GM12878 (cell line): ENCODE measurements around the gene SLC50A1.

ENCODE experiments used
- CEBPB ChIP-seq, 2 experiments: fragments of 150-350 bp in 1 of 2; IDR thresholded peaks; 2 replicates each; pipeline ENCODE4 v1.6.1; 2012 to 2014; ENCODE audit warnings: low read depth in 2 of 2, low read length in 2 of 2, borderline replicate concordance in 1 of 2, inconsistent platforms in 1 of 2
- EZH2 ChIP-seq: IDR thresholded peaks from 2 replicates; pipeline ENCODE4 v1.6.1; 2012; ENCODE audit warnings: low read depth, mild to moderate bottlenecking, control low read depth, inconsistent platforms, low read length, borderline replicate concordance; ENCODE audit not compliant: control insufficient read depth
- HCFC1 ChIP-seq: fragments of 150-350 bp; IDR thresholded peaks from 2 replicates; pipeline ENCODE4 v1.6.1; 2014; ENCODE audit warnings: low read length
- POLR2A ChIP-seq: IDR thresholded peaks from 2 replicates; pipeline ENCODE4 v1.6.1; 2011; ENCODE audit warnings: low read depth, mild to moderate bottlenecking, low read length
- REST ChIP-seq: IDR thresholded peaks from 2 replicates; pipeline ENCODE4 v1.6.1; 2012; ENCODE audit warnings: mild to moderate bottlenecking, low read depth, low read length
- SPI1 ChIP-seq: IDR thresholded peaks from 2 replicates; pipeline ENCODE4 v1.6.1; 2011; ENCODE audit warnings: low read depth, mild to moderate bottlenecking, low read length, moderate library complexity, borderline replicate concordance; ENCODE audit not compliant: insufficient read depth
- SREBF1 ChIP-seq: IDR thresholded peaks from 2 replicates; pipeline ENCODE4 v1.6.1; 2012; ENCODE audit warnings: mild to moderate bottlenecking, low read length
- TF ChIP-seq, protein P1 (sequence below), 3 experiments: IDR thresholded peaks in 2 of 3; conservative IDR thresholded peaks in 1 of 3; 2 replicates each; pipeline ENCODE4 v1.5.1; 2011; ENCODE audit warnings: low read depth in 3 of 3, low read length in 3 of 3, mild to moderate bottlenecking in 3 of 3, control low read depth in 2 of 3, moderate library complexity in 2 of 3, inconsistent platforms in 1 of 3, mixed read lengths in 1 of 3; ENCODE audit not compliant: control insufficient read depth in 2 of 3, insufficient read depth in 1 of 3; ENCODE audit errors: extremely low read depth in 1 of 3

GRCh38 chr1:155122308-155122707 lies 13.3 kb upstream of the SLC50A1 start:
- TF ChIP-seq, protein P1, sequence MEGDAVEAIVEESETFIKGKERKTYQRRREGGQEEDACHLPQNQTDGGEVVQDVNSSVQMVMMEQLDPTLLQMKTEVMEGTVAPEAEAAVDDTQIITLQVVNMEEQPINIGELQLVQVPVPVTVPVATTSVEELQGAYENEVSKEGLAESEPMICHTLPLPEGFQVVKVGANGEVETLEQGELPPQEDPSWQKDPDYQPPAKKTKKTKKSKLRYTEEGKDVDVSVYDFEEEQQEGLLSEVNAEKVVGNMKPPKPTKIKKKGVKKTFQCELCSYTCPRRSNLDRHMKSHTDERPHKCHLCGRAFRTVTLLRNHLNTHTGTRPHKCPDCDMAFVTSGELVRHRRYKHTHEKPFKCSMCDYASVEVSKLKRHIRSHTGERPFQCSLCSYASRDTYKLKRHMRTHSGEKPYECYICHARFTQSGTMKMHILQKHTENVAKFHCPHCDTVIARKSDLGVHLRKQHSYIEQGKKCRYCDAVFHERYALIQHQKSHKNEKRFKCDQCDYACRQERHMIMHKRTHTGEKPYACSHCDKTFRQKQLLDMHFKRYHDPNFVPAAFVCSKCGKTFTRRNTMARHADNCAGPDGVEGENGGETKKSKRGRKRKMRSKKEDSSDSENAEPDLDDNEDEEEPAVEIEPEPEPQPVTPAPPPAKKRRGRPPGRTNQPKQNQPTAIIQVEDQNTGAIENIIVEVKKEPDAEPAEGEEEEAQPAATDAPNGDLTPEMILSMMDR (IDR thresholded peaks at IDR 0.05 in 2 of 3, conservative IDR thresholded peaks at IDR 0.05 in 1 of 3; ENCODE audit: control insufficient read depth in 2 of 3, extremely low read depth in 1 of 3, insufficient read depth in 1 of 3, low read depth in 3 of 3, low read length in 3 of 3) = no peak
- TF ChIP-seq SPI1 = no peak
- TF ChIP-seq HCFC1 = no peak
- TF ChIP-seq CEBPB (IDR thresholded peaks at IDR 0.05; ENCODE audit: borderline replicate concordance in 1 of 2, low read depth in 2 of 2, low read length in 2 of 2) = no peak
- TF ChIP-seq EZH2 = no peak
- TF ChIP-seq SREBF1 = no peak
- TF ChIP-seq POLR2A = no peak
- no peak for TF ChIP-seq REST
